NB4 (cell line): ENCODE measurements around the gene TFAP2C.

Source experiments
- MYC ChIP-seq: IDR thresholded peaks from 2 replicates; pipeline ENCODE4 v1.6.1; 2011; ENCODE audit warnings: low read depth, low read length
- POLR2A ChIP-seq: IDR thresholded peaks from 2 replicates; pipeline ENCODE4 v1.6.1; 2011; ENCODE audit warnings: mild to moderate bottlenecking; ENCODE audit not compliant: insufficient read length; ENCODE audit errors: extremely low read depth
- TF ChIP-seq, protein P1 (sequence below): IDR thresholded peaks from one replicate; pipeline ENCODE4 v1.5.1; 2012; ENCODE audit warnings: low read depth, low read length
- TF ChIP-seq, protein P2 (sequence below): IDR thresholded peaks from 2 replicates; pipeline ENCODE4 v1.6.1; 2011; ENCODE audit warnings: low read depth, low read length

- TF ChIP-seq, protein P1, sequence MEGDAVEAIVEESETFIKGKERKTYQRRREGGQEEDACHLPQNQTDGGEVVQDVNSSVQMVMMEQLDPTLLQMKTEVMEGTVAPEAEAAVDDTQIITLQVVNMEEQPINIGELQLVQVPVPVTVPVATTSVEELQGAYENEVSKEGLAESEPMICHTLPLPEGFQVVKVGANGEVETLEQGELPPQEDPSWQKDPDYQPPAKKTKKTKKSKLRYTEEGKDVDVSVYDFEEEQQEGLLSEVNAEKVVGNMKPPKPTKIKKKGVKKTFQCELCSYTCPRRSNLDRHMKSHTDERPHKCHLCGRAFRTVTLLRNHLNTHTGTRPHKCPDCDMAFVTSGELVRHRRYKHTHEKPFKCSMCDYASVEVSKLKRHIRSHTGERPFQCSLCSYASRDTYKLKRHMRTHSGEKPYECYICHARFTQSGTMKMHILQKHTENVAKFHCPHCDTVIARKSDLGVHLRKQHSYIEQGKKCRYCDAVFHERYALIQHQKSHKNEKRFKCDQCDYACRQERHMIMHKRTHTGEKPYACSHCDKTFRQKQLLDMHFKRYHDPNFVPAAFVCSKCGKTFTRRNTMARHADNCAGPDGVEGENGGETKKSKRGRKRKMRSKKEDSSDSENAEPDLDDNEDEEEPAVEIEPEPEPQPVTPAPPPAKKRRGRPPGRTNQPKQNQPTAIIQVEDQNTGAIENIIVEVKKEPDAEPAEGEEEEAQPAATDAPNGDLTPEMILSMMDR, result no peak
- no peak for TF ChIP-seq POLR2A
- TF ChIP-seq MYC, result no peak
- TF ChIP-seq, protein P2, sequence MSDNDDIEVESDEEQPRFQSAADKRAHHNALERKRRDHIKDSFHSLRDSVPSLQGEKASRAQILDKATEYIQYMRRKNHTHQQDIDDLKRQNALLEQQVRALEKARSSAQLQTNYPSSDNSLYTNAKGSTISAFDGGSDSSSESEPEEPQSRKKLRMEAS, result no peak
Measured at GRCh38 chr20:56604673-56605072, 24.4 kb upstream of the TFAP2C start.
